NK-92 treated with Interleukin-12 subunit alpha and Interleukin-12 subunit beta, amount 100 ng/mL, for 24 hours (cell line): ENCODE measurements around the gene PITPNM3.

Experiments used
- DNase-seq: peaks from one replicate; lab custom pipeline; 2025; lab: John Stamatoyannopoulos, UW

Gene PITPNM3

DNA sequence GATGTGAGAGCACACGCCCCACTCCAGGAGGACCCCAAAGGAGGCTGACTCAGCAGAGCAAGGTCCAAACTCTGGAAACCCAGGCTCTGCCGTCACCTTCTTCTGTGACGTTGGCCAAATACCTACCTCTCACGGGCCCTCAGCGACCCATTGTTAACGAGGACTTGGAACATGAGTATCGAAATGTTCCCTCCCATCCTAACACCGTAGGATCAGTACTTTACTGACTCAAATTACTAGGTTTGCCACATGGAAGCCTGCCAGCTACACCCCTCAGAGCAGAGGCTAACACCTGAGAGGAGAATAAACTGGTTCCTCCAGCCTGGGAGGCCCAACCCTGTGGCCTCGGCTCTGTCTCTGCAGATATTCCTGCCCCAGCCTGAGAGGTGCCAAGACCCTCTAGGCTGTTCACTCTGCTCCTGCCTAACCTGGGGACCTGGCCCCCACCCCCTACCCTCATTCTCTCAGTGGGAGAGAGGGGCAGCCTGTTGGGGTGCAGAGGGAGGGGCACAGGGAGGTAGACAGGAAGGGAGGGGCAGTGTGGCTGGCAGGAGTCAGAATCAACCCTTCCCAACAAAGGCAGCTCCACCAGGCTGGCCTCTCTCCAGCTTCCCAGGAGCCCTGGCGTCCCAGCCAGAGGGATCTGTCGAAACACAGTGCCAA is 4.4 kb downstream of the PITPNM3 start:
- DNase-seq = no peak

DNA sequence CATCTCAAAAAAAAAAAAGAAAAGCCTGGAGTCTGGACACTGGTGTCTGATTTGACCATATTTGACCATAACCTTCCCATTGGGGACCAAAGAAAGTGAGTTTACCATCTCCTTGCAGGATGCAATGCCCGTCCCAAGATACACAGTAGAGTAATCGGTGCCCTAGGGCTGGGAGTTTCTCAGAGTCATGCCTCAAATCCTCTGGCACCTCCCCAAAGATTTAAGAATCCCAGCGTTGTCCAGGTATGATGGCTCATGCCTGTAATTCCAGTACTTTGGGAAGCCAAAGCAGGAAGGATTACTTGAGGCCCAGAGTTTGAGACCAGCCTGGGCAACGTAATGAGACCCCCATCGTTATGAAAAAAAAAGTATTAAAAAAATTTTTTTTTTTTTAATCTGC is 5.0 kb downstream of the PITPNM3 start:
- no peak for DNase-seq

DNA sequence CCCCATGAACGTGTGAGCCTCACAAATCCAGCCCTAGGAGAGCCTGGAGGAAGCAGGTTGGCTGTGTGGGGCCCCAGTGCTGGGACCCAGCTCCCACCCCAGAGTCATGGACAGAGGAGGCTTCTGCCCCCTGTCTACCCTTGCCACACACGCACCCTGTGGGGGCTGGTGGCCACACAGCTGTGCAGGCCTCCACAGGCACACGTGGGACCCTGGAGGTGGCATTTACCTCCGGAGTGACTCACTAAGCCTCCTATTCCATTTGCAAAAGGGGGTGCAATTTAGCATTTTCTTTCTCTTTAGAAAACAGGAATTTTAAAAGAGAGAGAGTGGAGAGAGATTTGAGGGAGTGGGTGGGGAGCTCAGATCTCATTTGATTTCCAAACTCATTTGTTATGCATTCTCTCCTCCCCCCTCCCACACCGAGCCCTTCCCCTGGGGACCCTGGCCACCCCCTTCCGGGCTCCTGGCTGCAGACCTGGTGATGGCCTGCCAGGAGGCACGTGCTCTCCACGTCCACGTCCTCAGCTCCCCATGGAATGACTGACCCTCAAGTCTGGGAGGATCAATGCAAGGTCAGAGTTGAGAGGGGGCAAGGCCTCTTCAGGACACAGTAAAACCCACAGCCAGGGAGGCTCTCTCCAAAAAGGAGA is 6.8 kb downstream of the PITPNM3 start:
- DNase-seq = no peak

DNA sequence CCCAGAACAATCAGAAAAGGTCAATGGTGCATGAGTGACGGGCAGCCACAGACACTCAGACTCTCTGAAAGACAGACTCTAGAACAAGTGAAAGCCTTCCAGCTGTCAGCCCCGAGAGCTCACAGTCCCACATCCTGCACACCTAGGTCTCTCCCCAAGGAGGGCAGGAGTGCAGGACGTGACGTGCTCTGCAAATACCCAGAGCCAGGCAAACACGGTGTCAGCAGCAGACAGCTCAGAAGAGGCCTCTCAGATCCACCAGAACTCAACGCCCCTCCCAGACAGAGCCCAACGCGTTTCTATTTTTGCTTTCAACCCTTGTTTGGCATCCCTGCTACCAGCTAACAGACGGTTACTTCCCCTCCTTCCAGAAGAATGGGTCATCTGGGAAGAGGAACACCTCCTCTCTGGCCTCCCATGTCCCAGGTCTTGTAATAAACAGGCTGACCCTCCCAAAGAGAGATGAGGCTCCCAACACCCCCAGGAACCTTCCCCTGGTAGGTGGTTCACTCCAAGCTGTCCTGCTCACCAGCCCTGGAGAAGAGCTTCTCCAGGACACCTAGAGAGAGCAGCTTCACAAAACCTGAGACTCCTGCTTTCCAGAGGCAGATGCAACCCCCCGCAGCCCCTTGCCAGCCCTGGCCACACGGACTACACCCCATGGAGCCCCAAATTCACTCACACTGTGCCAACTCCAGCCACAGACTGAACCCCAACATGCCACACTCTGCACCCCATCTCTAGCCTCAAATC is 7.6 kb downstream of the PITPNM3 start:
- no peak for DNase-seq

DNA sequence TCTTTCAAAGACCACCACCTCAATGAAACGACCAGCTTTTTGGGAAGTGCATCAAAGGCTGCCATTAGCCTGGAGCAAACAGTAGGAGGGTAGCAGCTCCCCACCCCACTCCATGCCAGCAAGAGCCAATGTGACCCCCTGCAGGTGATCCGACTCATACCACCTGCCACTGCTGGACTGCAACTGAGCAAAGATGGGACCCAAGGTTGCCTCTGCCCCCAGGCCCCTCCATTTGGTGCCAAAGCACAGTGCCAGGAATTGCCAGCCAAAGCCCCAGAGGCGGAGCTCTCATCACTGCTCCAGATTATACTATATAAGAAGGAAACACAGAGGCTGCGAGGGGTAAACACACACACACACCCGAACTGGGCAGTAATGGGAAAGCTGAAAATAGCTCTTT is 8.3 kb downstream of the PITPNM3 start:
- DNase-seq = no peak

DNA sequence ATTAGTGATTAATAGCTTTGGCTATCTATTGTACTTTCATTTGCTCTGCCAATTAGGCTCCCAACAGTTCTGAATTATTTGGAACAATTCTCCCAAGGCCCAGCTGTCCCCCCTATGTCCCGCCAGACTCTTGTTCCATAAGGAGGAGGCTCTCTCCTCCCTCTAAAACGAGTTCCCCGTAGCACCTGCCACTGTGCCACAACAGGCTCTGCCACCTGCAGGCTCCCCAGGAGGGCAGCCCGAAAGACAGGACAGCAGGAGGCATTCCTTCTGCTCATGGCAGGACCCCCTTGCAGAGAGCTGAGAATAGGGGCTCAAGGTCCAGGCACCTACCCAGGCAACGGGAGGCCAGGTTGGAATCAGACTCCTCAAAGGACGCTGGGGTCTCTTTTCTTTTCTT is 9.0 kb downstream of the PITPNM3 start:
- no peak for DNase-seq

DNA sequence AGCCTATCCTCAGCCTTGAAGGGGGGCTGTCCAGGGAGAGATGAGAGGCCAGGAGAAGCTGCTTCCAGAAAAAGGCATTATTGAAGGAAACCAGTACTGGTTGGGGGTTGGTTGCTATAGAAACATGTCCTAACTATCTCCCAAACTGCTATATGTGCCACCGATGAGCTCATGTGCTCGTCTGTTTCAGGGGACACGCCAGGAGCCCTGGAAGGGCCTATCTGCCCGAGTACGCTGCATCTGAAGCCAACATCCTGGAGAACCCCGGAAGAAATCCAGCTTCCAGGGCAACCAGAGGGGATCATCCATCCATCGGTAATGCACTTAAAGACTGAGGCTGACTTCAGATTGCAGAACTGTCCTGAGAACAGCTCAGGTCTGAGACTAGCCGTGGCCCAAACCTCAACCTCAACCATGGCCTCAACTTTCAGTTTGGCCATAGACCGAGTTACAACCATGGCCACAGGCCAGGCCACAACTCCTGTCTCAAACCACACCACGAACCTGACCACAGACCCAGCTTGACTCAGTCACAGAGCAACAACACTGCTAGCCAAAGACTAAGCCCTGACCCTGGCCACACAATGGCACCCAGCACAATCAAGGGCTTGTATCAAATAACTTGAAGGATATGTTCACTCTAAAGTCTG is 10.2 kb downstream of the PITPNM3 start:
- DNase-seq = no peak

DNA sequence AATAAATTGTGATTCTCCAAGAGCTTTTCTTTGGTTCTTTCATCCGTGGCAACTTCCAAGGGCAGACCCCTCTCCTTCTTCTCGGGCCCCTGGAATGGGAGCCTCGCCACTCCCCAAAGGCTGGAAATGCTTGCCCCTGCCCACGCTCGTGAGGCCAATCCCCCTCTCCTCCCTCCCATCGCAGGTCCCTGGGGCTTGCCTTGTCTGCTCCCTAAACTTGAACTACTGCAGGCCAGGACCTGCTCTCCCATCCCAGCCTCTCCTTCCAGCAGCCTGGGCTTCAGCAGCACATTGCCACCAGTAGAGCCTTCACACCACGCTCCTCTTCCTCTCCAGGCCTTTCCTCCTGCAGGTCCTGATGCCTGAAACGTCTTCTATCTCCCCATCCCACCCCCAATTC is 11.1 kb downstream of the PITPNM3 start:
- DNase-seq = no peak

DNA sequence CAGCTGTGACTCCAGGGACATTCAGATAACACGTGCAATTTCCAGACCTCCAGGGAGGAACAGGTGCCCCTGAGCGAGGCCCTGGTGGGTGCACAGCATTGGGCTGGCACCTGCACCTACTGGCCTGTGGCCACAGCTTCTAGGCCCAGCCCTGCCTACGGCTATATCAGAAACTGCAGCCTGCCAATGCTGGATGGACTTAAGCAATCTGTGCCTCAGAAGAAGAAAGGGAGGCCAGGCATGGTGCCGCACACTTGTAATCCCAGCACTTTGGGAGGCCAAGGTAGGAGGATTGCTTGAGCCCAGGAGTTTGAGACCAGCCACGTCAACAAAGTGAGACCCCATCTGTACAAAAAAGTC is 12.4 kb downstream of the PITPNM3 start:
- DNase-seq = no peak

DNA sequence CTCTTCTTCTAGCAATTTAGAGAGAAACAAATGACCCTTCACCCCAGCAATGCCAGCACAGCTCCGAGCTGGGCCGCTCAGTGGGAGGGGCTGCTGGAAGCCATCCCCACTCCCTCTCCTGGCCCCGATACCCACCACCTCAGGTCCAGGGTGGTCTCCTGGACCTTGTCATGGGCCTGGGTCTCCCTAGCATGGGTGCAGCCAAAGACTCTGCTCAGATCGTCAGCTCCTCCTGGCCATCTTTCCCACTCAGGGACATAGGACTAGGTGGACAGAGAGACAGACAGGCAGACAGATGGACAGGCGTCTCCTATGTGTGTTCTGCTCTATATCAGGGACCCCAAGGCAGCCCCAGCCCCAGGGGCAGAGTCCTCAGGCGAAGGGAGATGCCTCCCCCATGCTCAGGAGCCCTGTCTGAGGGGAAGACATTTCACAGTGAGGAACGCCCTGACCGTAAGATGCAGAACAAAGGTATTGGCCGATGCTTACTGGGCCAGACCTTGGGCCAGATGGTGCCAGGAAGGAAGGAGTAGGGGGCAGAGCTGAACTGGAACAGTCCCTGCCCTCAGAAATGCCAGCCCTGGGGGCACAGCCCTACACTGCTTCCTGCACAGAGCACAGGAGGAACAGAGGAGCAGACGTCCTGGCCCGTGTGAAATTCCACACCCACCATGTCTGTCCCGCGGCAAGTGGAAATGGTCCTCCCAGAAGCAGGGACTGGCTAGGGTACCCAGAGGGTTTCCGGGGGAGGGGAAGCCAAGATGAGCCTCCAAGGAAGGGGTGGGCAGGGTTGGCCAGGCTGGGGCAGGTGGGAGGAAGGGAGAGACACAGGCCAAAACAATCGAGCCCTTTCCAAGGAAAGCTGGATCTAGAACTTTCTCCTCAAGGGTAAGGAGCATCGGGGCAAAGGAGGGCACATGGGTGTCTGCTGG is 13.0 kb downstream of the PITPNM3 start:
- no peak for DNase-seq

DNA sequence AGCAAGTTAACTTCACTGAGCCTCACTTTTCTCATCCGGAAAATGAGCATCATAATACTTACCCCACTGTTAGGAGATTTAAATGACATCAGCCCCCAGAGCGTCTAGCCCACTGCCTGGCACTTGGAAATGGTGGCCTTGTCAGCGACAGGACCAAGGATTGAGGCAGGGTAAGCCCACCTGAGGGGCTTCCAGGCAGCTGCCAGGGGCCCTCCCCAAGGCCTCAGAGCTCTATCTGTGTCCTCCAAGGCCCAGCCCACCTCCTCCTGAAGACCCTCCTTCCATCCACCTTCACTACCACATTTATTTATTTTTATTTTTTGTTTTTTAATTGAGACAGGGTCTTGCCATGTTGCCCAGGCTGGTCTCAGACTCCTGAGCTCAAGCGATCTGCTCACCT is 13.8 kb downstream of the PITPNM3 start:
- DNase-seq = no peak

DNA sequence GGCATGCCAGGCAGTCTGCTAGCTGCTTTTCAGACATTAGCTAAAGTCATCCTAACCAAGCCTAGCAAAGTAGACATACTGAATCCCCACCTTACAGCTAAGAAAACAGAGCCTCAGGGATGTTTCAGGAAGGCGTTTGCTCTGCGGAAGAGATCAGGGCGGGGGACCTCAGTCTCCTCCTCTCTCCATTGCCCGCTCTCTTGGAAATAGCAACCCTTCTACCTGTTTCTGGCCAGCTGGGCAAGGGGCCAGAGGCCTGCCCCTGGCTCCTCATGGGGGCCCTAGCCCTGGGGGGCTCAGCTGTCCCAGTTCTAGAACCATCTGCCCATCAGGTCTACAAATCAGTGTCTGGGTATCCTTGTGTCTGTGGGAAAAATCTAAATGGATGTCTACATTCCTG is 14.5 kb downstream of the PITPNM3 start:
- no peak for DNase-seq

DNA sequence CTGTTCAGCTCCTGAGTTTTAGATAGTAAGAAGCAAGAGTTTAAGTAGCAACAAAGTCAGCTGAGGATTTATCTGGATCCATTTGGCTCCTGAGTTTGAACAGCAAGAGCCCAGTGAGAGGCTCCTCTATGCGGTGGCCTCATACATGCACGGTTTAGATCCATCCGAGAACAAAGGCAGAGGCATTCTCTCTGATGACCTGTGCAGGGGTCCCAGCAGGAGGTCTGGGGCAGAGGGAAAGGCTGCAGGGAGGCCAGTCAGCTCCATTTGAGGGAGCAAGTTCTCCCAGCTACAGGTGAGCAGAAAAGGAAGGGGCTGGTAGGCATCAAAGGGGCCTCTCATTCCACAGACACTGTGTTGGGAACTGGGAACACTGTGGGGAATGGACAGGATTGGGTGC is 16.5 kb downstream of the PITPNM3 start:
- no peak for DNase-seq

DNA sequence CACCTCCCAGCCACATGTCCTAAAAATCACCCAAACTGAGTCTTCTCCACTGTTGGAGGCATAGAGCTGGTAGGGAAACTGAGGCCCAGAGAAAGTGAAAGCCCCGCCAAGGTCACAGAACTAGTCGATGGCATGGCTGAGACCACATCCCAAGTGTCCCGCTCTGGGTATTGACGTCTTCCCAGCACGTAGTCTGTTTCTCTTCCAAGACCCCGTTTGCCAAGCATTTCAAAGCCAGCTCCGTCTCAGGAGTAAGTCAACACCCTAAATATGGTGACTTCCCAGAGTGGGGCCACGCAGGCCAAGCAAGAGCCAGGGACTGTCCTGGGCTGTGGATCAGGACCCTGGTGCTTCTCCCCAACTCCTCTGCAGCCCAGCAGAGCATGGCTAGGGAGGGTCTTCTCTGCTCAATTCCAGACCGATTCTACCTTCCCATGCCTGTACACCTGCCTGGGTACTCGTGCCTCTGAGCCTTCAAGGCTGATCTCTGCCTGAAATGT is 19.7 kb downstream of the PITPNM3 start:
- no peak for DNase-seq

DNA sequence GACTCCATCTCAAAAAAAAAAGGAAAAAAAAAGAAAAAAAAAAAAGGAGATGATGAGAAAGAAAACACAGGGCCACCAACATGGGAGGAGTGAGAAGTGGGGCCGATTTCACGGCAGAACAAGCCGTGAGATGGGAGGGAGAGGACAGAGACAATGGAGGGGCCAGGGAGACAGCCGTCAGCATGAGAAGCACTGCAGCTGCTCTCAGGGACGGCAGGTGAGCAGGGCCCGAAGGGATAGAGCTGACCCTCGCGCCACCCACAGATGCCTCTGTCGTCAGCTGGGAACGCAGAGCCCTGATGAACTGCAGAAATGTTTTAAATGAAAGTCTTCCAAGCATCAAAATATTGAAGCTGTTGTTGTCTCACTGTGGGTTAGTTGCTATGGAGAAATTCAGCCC is 20.3 kb downstream of the PITPNM3 start:
- no peak for DNase-seq

DNA sequence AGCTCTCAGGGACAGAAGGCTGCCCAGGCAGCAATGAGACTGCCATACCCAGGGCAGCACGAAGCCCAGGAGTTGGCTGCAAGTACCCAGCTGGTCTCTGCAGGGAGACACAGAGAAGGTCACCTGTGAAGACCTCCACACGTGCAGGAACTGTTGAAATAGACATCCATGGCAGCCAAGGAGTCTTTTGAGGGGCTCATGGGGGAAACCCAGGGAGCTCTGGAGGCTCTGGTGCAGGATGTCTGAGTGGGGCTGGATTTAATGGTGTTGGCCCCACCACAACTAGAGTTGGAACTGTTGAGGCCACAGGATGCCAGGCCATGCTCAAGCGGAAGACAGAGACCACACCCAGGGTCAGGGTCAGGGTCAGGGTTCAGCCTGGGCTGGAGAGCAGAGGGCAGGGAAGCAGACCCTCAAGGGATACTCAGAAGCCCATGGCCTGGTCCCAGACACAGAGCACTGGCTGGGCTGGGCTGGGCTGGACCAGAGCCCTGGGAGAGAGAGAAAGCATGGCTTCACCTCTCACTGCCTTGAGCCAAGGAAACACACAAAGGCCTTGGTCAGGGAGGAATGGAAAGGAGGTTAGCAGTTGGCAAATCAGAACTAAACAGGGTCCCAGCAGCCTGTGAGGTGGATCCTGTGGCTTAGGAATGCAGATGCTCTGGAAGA is 21.4 kb downstream of the PITPNM3 start:
- DNase-seq = no peak

DNA sequence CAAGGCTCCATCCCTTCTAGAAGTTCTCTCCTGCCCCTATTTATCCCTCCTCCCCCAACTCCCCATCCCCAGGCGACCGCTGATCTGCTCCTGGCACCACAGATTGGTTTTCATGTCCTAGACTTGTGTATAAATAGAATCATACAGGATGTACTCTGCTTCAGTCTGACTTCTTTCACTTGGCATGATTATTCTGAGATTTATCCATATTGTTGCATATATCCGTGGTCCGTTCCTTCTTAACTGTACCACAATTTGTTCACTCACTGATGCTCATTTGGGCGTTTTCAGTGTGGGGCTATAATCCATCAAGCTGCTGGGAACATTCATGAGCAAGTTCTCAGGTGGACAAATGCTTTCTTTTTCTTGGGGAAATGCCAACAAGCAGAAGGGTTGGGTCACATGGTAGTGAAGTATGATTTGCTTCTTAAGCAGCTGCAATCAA is 23.9 kb downstream of the PITPNM3 start:
- DNase-seq = no peak

DNA sequence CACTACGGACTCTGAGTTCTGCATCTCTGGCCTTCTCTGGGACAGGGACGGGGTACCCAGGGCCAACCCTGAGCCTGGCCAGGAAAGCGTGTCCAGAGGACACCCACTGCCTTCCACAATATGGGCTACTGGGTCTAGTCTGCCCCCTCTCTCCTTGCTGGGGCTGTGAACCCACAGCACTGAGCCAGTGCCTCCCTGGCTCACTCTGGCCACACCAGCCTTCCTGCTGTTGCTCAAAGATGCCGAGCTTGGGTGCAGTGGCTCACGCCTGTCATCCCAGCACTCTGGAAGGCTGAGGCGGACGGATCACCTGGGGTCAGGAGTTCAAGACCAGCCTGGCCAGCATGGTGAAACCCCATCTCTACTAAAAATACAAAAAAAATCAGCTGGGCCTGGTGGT is 24.8 kb downstream of the PITPNM3 start:
- DNase-seq = no peak

DNA sequence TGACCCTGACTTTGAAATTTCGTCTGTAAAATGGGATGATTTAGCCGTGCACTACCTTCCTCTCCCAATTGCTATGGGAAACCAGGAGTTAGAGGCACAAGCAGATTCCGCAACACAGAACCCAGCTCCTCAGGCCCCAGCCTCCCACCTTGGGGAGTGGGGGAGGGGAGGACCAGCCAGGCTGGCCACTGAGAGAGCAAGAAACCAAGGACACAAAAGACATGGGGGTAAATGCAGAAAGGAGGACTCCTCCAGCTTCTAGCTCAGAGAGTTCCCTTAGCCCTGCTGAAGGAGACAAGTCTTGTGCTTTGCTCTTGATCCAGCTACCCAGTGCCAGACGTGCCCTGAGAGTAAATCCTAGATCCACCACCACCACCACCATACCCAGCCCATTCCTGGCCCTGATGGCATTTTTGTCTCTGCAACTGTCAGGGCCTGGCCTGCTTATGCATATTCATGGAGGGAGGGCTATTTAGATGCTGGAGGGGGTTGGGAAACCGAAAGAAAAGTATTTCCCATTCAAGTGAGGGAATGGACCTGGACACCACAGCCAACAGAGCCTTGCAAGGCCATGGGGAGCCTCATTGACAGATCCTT is 25.9 kb downstream of the PITPNM3 start:
- no peak for DNase-seq

DNA sequence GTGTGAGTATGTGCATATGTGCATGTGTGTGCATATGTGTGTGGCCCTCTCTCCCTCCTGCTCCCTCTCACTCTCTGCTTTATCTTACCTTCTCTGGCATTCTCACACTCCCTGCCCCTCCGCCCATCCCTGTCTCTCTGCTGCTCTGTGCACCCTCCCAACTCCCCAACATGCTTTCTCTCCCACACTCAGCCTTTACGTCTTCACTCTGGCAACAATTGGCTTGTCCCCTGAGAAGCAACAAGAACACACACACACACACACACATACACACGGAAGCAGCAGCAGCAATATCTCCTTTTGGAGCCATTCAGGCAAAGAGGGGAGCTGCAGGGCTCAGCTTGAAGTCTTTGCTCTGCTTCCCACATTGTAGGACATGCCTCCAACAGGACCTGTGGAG is 27.8 kb downstream of the PITPNM3 start:
- DNase-seq = no peak
